Activated CD4-positive, alpha-beta T cell treated with anti-CD3 and anti-CD28 coated beads, Interleukin-2, amount 50 U/mL, for 16 hours (primary cell): ENCODE results near the gene TMEM178A.

Experiments used
- DNase-seq: peaks from one replicate; pipeline ENCODE4 v3.0.0-alpha.2; 2020

The TMEM178A gene

GRCh38 chr2:39682066-39682692 is 16.5 kb downstream of the TMEM178A start:
- no peak for DNase-seq

GRCh38 chr2:39683022-39683699 is 17.4 kb downstream of the TMEM178A start:
- no peak for DNase-seq

GRCh38 chr2:39684464-39684863 is 18.7 kb downstream of the TMEM178A start:
- DNase-seq, result no peak

- DNase-seq, result no peak
Observed at GRCh38 chr2:39685126-39685525, 19.4 kb downstream of the TMEM178A start.

- no peak for DNase-seq
Observed at GRCh38 chr2:39686456-39686855, 20.7 kb downstream of the TMEM178A start.

- no peak for DNase-seq
Observed at GRCh38 chr2:39688181-39688580, 22.5 kb downstream of the TMEM178A start.

- no peak for DNase-seq
Observed at GRCh38 chr2:39689272-39689841, 23.6 kb downstream of the TMEM178A start.

- DNase-seq, result no peak
Observed at GRCh38 chr2:39689876-39690275, 24.2 kb downstream of the TMEM178A start.

GRCh38 chr2:39693245-39693644 is 27.5 kb downstream of the TMEM178A start:
- DNase-seq, result no peak

GRCh38 chr2:39696101-39696553 is 30.4 kb downstream of the TMEM178A start:
- DNase-seq, result no peak

- DNase-seq, result no peak
Observed at GRCh38 chr2:39696838-39697237, 31.1 kb downstream of the TMEM178A start.

GRCh38 chr2:39697454-39697853 is 31.7 kb downstream of the TMEM178A start:
- no peak for DNase-seq

GRCh38 chr2:39701137-39701536 is 35.4 kb downstream of the TMEM178A start:
- DNase-seq, result no peak

- DNase-seq, result no peak
Observed at GRCh38 chr2:39703181-39703872, 37.6 kb downstream of the TMEM178A start.

- DNase-seq, result no peak
Observed at GRCh38 chr2:39704540-39704939, 38.8 kb downstream of the TMEM178A start.

- no peak for DNase-seq
Observed at GRCh38 chr2:39705638-39706037, 39.9 kb downstream of the TMEM178A start.

GRCh38 chr2:39706312-39706711 is 40.6 kb downstream of the TMEM178A start:
- no peak for DNase-seq

- no peak for DNase-seq
Observed at GRCh38 chr2:39706945-39707344, 41.2 kb downstream of the TMEM178A start.

GRCh38 chr2:39708003-39708402 is 42.3 kb downstream of the TMEM178A start:
- no peak for DNase-seq

GRCh38 chr2:39710807-39711206 is 45.1 kb downstream of the TMEM178A start:
- no peak for DNase-seq

- DNase-seq, result no peak
Observed at GRCh38 chr2:39712953-39713352, 47.2 kb downstream of the TMEM178A start.

GRCh38 chr2:39715095-39715494 is 49.4 kb downstream of the TMEM178A start:
- DNase-seq, result no peak

GRCh38 chr2:39715822-39716221 is 50.1 kb downstream of the TMEM178A start:
- no peak for DNase-seq

GRCh38 chr2:39717067-39717466 is 51.4 kb downstream of the TMEM178A start:
- DNase-seq, result no peak
